ENCODE measurements around the gene SH3RF3.

DNA sequence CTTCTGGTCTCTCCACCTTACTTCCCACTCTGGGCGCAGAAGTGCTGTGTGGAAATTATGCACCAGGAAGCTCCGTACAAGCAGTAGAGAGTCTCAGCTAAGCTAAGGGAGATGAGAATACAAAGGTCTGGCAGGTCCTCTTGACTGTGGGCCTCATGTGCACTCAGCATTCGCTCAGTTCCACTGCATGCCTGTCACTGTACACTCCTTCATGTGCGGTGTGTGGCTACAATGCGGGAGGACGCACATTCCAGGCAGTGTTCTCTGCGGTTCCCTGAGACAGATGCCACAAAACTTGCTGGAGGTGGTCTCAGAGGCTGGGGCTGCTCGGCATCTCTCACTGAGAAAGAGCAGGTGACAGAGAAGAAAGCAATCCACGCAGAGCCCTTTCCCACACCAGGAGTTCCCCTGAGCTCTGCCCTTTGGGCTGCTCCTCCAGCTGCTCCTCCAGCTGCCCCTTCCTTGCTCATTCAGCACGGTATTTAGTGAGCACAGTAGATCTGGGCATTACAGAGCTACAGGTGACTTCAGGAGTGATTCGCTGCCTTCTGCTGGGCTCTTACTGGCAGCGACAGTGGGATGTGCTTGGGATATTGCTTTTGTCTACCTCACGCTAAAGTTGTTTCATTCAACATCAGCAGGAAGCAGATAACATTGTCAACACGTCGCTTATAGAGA is 176.6 kb downstream of the SH3RF3 start:
- TF ChIP-seq CTCF (IDR thresholded peaks at IDR 0.05) (no peak), POLR2A (IDR thresholded peaks at IDR 0.05) (no peak)
